Measurements from ENCODE around the gene C19orf47. TPM values are rescaled to one million over a fixed set of nuclear protein-coding genes. Genes with fewer than 3 reads are reported as not detected.

The C19orf47 gene
- total and polyA plus RNA-seq, 8 donors, result 10.4 to 21.7 (median 14.5) TPM

DNA sequence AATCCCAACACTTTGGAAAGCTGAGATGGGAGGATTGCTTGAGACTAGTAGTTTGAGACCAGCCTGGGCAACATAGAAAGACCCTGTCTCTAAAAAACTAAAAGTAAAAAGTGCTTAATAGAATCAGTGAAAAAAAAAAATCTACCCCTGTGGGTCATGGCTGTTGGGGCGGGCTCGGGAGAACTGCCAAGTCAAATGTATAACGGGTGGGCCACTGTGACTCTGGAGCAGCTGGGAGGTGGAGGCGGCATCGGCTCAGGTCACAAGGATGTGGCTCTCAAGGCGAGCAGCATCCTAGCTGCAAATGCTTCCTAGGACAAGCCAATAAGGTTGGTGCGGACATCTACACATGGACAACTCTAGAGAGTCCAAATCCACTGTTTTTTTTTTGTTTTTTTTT, 30.9 kb downstream of the C19orf47 start:
- no peaks in the 10 kb centered on the region for H3K4me1 ChIP-seq
- H3K36me3 ChIP-seq, result peaks cover 0 to 48% of the 10 kb centered on the region in 2 donors
- no peak overlapping the region for H3K4me3 ChIP-seq
- TF ChIP-seq, protein P1, sequence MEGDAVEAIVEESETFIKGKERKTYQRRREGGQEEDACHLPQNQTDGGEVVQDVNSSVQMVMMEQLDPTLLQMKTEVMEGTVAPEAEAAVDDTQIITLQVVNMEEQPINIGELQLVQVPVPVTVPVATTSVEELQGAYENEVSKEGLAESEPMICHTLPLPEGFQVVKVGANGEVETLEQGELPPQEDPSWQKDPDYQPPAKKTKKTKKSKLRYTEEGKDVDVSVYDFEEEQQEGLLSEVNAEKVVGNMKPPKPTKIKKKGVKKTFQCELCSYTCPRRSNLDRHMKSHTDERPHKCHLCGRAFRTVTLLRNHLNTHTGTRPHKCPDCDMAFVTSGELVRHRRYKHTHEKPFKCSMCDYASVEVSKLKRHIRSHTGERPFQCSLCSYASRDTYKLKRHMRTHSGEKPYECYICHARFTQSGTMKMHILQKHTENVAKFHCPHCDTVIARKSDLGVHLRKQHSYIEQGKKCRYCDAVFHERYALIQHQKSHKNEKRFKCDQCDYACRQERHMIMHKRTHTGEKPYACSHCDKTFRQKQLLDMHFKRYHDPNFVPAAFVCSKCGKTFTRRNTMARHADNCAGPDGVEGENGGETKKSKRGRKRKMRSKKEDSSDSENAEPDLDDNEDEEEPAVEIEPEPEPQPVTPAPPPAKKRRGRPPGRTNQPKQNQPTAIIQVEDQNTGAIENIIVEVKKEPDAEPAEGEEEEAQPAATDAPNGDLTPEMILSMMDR (IDR thresholded peaks at IDR 0.05), result no peak
- H3K27me3 ChIP-seq, result no peaks in the 10 kb centered on the region
- intact Hi-C loops (cut with DNase I), result no loop called here
- DNase-seq (peak in 1 of 4 donors; percentile 40), ATAC-seq (no peak)
- H3K27ac ChIP-seq, result no peak overlapping the region
- no peaks in the 10 kb centered on the region for H3K9me3 ChIP-seq

- Histone ChIP-seq H3K27me3 (no peaks in the 10 kb centered on the region), H3K4me3 (no peak overlapping the region), H3K27ac (no peak overlapping the region), H3K9me3 (no peaks in the 10 kb centered on the region), H3K4me1 (no peaks in the 10 kb centered on the region), H3K36me3 (peaks cover 0 to 34% of the 10 kb centered on the region in 2 donors)
- TF ChIP-seq, protein P1 (IDR thresholded peaks at IDR 0.05), result no peak
- peak in 2 of 4 donors; percentile 3 to 23 for DNase-seq
- no peak for ATAC-seq
- intact Hi-C loops (cut with DNase I), result no loop called here
Measured at GRCh38 chr19:40315812-40316470, 32.3 kb downstream of the C19orf47 start.

DNA sequence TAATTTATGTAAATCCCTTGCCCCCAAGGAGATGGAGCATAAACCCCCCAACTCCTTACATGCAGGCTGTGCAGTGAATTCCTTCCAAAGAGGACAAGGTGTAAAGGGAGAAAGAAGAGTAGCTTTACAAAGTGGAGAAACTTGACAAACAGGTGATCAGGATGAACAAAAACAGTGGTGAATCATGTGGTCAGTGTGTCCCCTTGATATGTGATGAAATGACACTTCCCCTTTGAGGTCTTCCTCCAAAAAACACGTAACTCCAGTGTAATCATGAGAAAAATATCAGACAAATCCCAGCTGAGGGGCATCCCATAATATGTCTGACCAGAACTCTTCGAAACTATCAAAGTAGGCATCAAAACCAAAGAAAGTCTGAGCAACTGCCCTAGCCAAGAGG, 33.5 kb downstream of the C19orf47 start:
- H3K27me3 ChIP-seq, result no peaks in the 10 kb centered on the region
- no peak for ATAC-seq

DNA sequence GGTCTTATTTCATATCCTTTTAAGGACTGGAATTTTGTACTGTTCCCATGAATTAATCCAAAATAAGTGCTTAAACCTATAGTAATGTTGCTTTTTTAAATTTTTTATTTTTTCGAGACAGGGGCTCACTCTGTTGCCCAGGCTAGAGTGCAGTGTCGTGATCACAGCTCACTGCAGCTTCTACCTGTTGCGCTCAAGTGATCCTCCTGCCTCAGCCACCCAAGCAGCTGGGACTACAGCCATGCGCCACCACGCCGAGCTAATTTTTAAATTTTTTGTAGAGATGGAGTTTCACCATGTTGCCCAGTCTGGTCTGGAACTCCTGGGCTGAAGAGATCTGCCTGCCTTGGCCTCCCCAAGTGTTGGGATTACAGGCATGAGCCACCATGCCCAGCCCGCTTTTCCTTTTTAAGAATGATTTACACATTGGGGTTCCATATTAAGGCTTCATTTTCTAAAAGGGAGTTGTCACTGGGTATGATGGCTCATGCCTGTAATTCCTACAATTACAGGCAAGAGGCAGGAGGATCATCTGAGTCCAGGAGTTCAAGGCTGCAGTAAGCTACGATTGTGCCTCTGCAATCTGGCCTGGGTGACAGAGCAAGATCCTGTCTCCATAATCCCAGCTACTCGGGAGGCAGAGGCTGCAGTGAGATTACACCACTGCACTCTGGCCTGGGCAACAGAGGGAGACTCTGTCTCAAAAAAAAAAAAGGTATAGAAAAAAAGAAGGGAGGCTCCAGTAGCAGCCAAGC, 34.8 kb downstream of the C19orf47 start:
- Histone ChIP-seq H3K27ac (no peak overlapping the region), H3K4me1 (no peaks in the 10 kb centered on the region), H3K4me3 (no peak overlapping the region), H3K27me3 (no peaks in the 10 kb centered on the region), H3K9me3 (no peaks in the 10 kb centered on the region), H3K36me3 (peaks cover 0 to 15% of the 10 kb centered on the region in 2 donors)
- intact Hi-C loops (cut with DNase I), result no loop called here
- ATAC-seq, result no peak
- TF ChIP-seq, protein P1 (IDR thresholded peaks at IDR 0.05), result no peak
- no peak for DNase-seq

More for the DNA sequence above, 33.5 kb downstream of the C19orf47 start:
- H3K27ac ChIP-seq, result no peak overlapping the region
- no peak overlapping the region for H3K4me3 ChIP-seq
- peaks cover 0 to 21% of the 10 kb centered on the region in 2 donors for H3K36me3 ChIP-seq
- TF ChIP-seq, protein P1 (IDR thresholded peaks at IDR 0.05), result no peak
- intact Hi-C loops (cut with DNase I), result no loop called here
- no peaks in the 10 kb centered on the region for H3K9me3 ChIP-seq
- no peak for DNase-seq
- H3K4me1 ChIP-seq, result no peaks in the 10 kb centered on the region

- DNase-seq (peak in 1 of 4 donors; percentile 6), ATAC-seq (no peak)
- intact Hi-C loops (cut with DNase I), result no loop called here
- Histone ChIP-seq H3K36me3 (peaks cover 0 to 6% of the 10 kb centered on the region in 2 donors), H3K9me3 (no peaks in the 10 kb centered on the region), H3K4me1 (no peaks in the 10 kb centered on the region), H3K27me3 (no peaks in the 10 kb centered on the region), H3K4me3 (no peak overlapping the region), H3K27ac (no peak overlapping the region)
- TF ChIP-seq, protein P1 (IDR thresholded peaks at IDR 0.05), result no peak
Measured at GRCh38 chr19:40312533-40312932, 35.7 kb downstream of the C19orf47 start.
